WERI-Rb-1 (cell line): ENCODE data around the gene BCL10.

Experiments
- DNase-seq: peaks from one replicate; pipeline ENCODE4 v3.0.0-alpha.2; 2020
- H3K27ac ChIP-seq: fragments of 250-450 bp; sonication (Bioruptor Pico); 2 replicates; pipeline ENCODE4 v1.5.1; 2020; ENCODE audit warnings: mild to moderate bottlenecking, moderate library complexity
- H3K27me3 ChIP-seq: fragments of 250-450 bp; sonication (Bioruptor Pico); 2 replicates; pipeline ENCODE4 v1.5.1; 2021; ENCODE audit warnings: mild to moderate bottlenecking, low read depth, moderate library complexity; ENCODE audit not compliant: insufficient read depth, severe bottlenecking
- H3K36me3 ChIP-seq: fragments of 250-450 bp; sonication (Bioruptor Pico); 2 replicates; pipeline ENCODE4 v1.5.1; 2020; ENCODE audit warnings: mild to moderate bottlenecking, moderate library complexity
- H3K4me3 ChIP-seq: 2 replicates; pipeline ENCODE4 v1.5.1; 2011; ENCODE audit warnings: low read depth, mild to moderate bottlenecking, control low read depth, low read length
- H3K9me3 ChIP-seq: fragments of 250-450 bp; sonication (Bioruptor Pico); 2 replicates; pipeline ENCODE4 v1.5.1; 2021; ENCODE audit warnings: mild to moderate bottlenecking, moderate library complexity; ENCODE audit not compliant: severe bottlenecking
- TF ChIP-seq, protein P1 (sequence below): IDR thresholded peaks from 2 replicates; pipeline ENCODE4 v1.5.1; 2011; ENCODE audit warnings: low read depth, mild to moderate bottlenecking, control low read depth, inconsistent platforms, low read length

Gene BCL10

DNA sequence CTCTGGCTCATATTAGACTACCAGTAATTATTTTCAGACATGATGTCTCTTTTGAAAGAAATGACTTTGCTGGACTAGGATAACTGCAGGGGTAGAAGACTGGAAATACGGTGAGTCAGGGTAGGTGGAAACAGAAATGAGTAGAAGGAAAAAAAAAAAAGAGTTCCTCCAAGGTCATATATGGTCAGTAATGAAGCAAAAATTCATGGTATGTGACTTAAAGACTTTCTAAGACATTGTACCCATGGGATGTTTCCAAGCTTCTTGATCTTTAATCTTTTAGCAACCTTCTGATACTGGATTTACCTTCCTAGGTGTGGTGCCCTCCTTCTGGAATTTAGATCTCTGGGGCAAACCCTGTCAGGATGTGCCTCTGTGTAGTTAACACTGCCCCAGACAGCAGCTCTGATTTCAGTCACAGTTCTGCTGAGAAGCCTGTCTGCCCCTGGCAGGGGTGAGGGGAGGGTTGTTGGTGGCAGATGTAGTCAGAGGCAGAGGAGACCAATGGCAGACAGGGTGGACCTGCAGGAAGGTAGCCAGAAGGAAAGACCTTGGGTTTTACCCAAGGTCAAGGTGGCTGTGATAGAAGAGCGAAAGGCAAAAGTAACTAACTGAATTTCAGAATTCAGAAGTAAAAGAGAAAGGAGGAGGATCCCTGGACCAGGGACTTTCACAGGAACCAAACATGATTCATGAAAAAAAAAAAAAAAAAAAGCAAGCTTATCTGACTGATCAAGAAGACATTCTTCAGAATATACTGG lies 44.1 kb upstream of the BCL10 start:
- DNase-seq: no peak
- no peak overlapping the region for H3K27ac ChIP-seq

DNA sequence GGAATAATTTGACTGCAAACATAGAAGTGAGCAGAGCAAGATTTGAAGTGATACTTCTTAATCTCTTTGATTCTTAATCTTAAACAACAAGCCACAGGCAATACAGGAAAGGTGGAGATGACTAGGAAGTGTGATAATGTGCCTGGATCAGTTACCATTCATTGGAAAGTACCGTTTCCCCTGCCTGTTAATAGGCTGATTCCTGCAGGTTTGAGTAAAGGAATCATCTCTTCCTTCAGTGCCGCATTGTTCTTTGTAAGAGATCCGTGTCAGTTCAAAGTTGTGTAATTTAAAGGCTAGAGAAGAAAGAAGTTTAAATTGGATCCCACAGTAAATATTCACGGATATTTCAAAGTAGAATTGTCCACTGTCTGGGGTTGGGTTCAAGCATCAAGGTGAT lies 43.5 kb upstream of the BCL10 start:
- TF ChIP-seq, protein P1, sequence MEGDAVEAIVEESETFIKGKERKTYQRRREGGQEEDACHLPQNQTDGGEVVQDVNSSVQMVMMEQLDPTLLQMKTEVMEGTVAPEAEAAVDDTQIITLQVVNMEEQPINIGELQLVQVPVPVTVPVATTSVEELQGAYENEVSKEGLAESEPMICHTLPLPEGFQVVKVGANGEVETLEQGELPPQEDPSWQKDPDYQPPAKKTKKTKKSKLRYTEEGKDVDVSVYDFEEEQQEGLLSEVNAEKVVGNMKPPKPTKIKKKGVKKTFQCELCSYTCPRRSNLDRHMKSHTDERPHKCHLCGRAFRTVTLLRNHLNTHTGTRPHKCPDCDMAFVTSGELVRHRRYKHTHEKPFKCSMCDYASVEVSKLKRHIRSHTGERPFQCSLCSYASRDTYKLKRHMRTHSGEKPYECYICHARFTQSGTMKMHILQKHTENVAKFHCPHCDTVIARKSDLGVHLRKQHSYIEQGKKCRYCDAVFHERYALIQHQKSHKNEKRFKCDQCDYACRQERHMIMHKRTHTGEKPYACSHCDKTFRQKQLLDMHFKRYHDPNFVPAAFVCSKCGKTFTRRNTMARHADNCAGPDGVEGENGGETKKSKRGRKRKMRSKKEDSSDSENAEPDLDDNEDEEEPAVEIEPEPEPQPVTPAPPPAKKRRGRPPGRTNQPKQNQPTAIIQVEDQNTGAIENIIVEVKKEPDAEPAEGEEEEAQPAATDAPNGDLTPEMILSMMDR: no peak
- H3K36me3 ChIP-seq: no peaks in the 10 kb centered on the region; the same call in 1 of the 2 replicates
- no peak overlapping the region for H3K27ac ChIP-seq
- no peak overlapping the region for H3K4me3 ChIP-seq
- no peaks in the 10 kb centered on the region for H3K27me3 ChIP-seq
- DNase-seq: no peak
- H3K9me3 ChIP-seq: no peaks in the 10 kb centered on the region

More for the DNA sequence above, 44.1 kb upstream of the BCL10 start:
- Histone ChIP-seq H3K9me3 (no peaks in the 10 kb centered on the region), H3K36me3 (no peaks in the 10 kb centered on the region; the same call in 1 of the 2 replicates), H3K27me3 (no peaks in the 10 kb centered on the region), H3K4me3 (no peak overlapping the region)
- TF ChIP-seq, protein P1: no peak

DNA sequence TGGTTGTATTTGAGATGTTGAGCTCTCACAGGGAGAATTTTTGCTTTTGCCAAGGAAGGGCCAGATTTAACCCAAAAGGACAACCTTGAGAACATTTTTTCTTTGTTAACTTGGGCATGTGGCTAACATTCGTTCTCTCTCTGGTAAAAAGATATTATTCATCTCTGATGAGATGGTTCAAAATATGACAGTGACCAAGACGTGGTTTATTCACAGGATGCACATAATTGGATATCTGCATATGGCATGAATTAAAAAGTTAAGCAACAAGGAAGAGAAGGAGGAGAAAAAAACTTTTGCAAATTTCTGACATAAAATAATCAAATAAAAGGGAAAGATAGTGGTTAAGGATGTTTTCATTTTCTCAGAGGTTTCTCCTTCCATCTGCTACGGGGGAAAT lies 43.1 kb upstream of the BCL10 start:
- no peaks in the 10 kb centered on the region for H3K9me3 ChIP-seq
- H3K36me3 ChIP-seq: no peaks in the 10 kb centered on the region; the same call in 1 of the 2 replicates
- no peak overlapping the region for H3K4me3 ChIP-seq
- TF ChIP-seq, protein P1: no peak
- no peak for DNase-seq
- no peaks in the 10 kb centered on the region for H3K27me3 ChIP-seq
- no peak overlapping the region for H3K27ac ChIP-seq

DNA sequence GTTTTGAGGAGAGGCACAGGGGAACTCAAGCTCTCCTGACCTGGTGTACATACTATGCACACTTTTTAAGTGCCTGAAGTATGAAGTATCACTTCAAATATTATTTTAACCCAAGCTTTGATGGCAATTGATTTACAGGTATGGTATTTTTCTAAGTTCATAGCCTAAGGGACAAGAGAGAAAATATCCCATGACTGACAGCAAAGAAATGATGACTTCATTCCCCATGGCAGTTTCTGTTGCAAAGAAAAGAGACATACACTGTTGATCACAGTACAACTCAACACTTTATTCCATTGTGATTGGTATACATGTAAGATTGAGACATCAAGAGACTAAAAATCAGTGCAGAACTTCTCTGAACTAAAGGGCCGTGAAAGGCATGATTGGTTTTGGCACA lies 41.8 kb upstream of the BCL10 start:
- Histone ChIP-seq H3K36me3 (no peaks in the 10 kb centered on the region; the same call in 1 of the 2 replicates), H3K27me3 (no peaks in the 10 kb centered on the region), H3K27ac (no peak overlapping the region), H3K9me3 (no peaks in the 10 kb centered on the region), H3K4me3 (no peak overlapping the region)
- no peak for DNase-seq
- TF ChIP-seq, protein P1: no peak

DNA sequence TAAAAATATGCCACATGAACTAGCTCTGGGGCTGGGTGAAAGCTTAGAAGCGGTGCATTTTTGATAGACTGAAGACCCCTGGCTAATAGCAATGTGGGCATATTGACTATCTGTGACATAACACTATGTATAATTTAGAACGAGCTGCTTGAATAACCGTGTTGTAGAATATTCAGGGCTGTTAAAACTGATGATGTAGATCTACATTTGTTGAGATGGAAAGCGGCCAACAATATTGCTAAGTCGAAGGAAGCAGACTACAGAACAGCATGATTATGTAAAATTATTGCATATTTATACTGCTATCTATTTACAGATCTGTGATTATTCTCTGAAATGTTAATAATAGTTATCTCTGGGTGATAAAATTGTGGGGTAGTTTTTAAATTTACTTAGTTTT lies 41.1 kb upstream of the BCL10 start:
- Histone ChIP-seq H3K27me3 (no peaks in the 10 kb centered on the region), H3K27ac (no peak overlapping the region), H3K4me3 (no peak overlapping the region), H3K36me3 (no peaks in the 10 kb centered on the region), H3K9me3 (no peaks in the 10 kb centered on the region)
- no peak for DNase-seq
- TF ChIP-seq, protein P1: no peak

DNA sequence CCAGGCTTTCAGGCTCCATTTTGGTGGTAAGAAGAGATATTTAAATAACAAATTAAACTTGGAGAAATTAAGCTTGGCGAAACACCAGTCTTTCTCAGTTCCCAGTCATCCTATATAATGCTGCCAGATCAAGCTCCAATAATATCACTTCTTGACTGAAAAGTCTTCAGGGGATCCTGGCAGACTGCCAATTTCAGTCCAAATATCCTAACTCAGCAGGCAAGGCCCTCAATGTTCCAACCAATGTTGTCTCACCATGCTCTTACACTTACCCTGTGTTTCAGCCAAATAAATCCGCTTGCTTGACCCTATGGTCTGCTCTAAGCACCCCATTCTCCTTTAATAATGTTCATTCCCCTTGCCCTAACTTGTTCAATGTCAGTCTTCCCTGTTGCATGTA lies 39.9 kb upstream of the BCL10 start:
- TF ChIP-seq, protein P1: no peak
- H3K4me3 ChIP-seq: no peak overlapping the region
- no peaks in the 10 kb centered on the region for H3K36me3 ChIP-seq
- no peak for DNase-seq
- no peaks in the 10 kb centered on the region for H3K27me3 ChIP-seq
- no peaks in the 10 kb centered on the region for H3K9me3 ChIP-seq
- no peak overlapping the region for H3K27ac ChIP-seq
